Heart left ventricle (tissue), 13 donors: ENCODE data around the gene PRELID3B.

Experiments used
- CTCF ChIP-seq, 12 donors: fragments of 200-600 bp; sonication (generic) in 4 of 12; IDR thresholded peaks; one replicate each; pipeline versions ENCODE4 v1.5.0 to v1.8.0; 2018 to 2022; ENCODE audit warnings: antibody characterized with exemption in 12 of 12, mild to moderate bottlenecking in 5 of 12
- POLR2A ChIP-seq, 2 donors: fragments of 450-650 bp; IDR thresholded peaks; one replicate each; pipeline ENCODE4 v1.6.1; 2017; ENCODE audit warnings: antibody characterized with exemption in 2 of 2, mild to moderate bottlenecking in 2 of 2, moderate library complexity in 2 of 2
- donor health status: ischemic (EF 13 %, LVEDD 7.1; RV severe dilation, severe dysfunction).
- donor health status: DM: no; HTN: yes; CAD: no.
- donor health status: DM: no; HTN: no; CAD: no.
- donor health status: ischemic (EF 25% LVEDD 6.9; RV normal size, moderate dysfunction).
- donor health status: ischemic (EF 25% LVEDD 5.7; RV mildly dilated, moderate dysfunction).
- donor health status: ischemic (EF 35%, LVEDD 5.7; RV mildly dilated, moderate dysfunction).
- donor health status: nonischemic (EF 11% LVEDD 7.7; RV severe dilation, severe dysfunction).
- donor health status: DM: yes; HTN: yes; CAD: no.
- donor health status: PGD.
- donor health status: ischemic (EF 29% LVEDD 5.4; RV normal size, mild dysfunction).
- donor health status: nonischemic (EF 23%, LVEDD 6.1; RV moderate dilation, normal function).

- TF ChIP-seq CTCF (IDR thresholded peaks at IDR 0.05) (peak in 1 of 12 donors; percentile 3), POLR2A (IDR thresholded peaks at IDR 0.05) (peak; percentile 86 to 97)
These were observed 10.4 kb downstream of the PRELID3B start, which contains the start of gene ATP5F1E for GRCh38 chr20:59032023-59032712.
